Gastroesophageal sphincter (tissue), 3 donors: ENCODE data around the gene FLG.

ENCODE experiments used
- CTCF ChIP-seq, 4 experiments: fragments of 200-600 bp in 2 of 4; fragments of 450-650 bp in 2 of 4; sonication (generic) in 1 of 4; IDR thresholded peaks; one replicate each; pipeline ENCODE4 v1.5.1; 2017 to 2019; ENCODE audit warnings: antibody characterized with exemption in 4 of 4, mild to moderate bottlenecking in 2 of 4, moderate library complexity in 2 of 4
- POLR2A ChIP-seq, 2 donors: fragments of 450-650 bp; IDR thresholded peaks; one replicate each; pipeline ENCODE4 v1.6.1; 2017; ENCODE audit warnings: antibody characterized with exemption in 2 of 2, mild to moderate bottlenecking in 2 of 2, moderate library complexity in 1 of 2

- TF ChIP-seq CTCF (IDR thresholded peaks at IDR 0.05): no peak
- TF ChIP-seq POLR2A (IDR thresholded peaks at IDR 0.05): no peak
These were observed 47.6 kb upstream of the FLG start for GRCh38 chr1:152372672-152373071.
